HepG2 (cell line): ENCODE measurements around the gene KIAA1217. TPM values are rescaled to one million over a fixed set of nuclear protein-coding genes. Genes with fewer than 3 reads are reported as not detected.
A peak's percentile ranks its signal among the peaks of the same experiment; 100 is the strongest.

ENCODE experiments used
- ATAC-seq: fragments of 200-7000 bp; cut with Tn5 transposase; 3 replicates; pipeline ENCODE4 v1.9.1; 2020; ENCODE audit warnings: mild to moderate bottlenecking, moderate library complexity
- BruUV-seq: library from RNA; stranded (reverse); fragments of 400-500 nt; replicated peaks from 2 replicates; lab custom pipeline; 2021; lab: Mats Ljungman, UMichigan
- CTCF ChIA-PET: fragments of 300-600 bp; formaldehyde crosslinking; extraction: SDS; loops from one replicate; lab custom pipeline; 2021; ENCODE audit warnings: low total read pairs, inconsistent platforms, low intra/inter-chr PET ratio; lab: Yijun Ruan, JAX
- POLR2A ChIA-PET: fragments of 350-600 bp; sonication (Branson Sonifier 250); formaldehyde crosslinking; loops from one replicate; lab custom pipeline; 2020; ENCODE audit warnings: antibody characterized with exemption, inconsistent platforms; lab: Yijun Ruan, JAX
- DNase-seq: peaks from one replicate; pipeline ENCODE4 v3.0.0-alpha.2; 2015; ENCODE audit warnings: low spot score
- FAIRE-seq: peaks from 3 replicates; lab custom pipeline; 2011; peaks lifted over from hg19 to GRCh38; lab: Jason Lieb, UNC
- H2AFZ ChIP-seq: one replicate; pipeline ENCODE4 v1.6.1; 2011; ENCODE audit warnings: low read length, inconsistent platforms
- H3K27ac ChIP-seq: fragments of 300-600 bp; 3 replicates; pipeline ENCODE4 v1.8.0; 2011; ENCODE audit warnings: mixed run types, mild to moderate bottlenecking, mixed read lengths, low read length, inconsistent platforms; ENCODE audit not compliant: insufficient read depth; ENCODE audit errors: extremely low read length
- H3K27me3 ChIP-seq, 2 experiments: fragments of 200-600 bp in 1 of 2; 2 replicates in 1 of 2; 3 replicates in 1 of 2; pipeline versions ENCODE4 v1.6.0 to v1.8.0; 2011; ENCODE audit warnings: low read length in 2 of 2, mild to moderate bottlenecking in 2 of 2, moderate library complexity in 2 of 2, inconsistent platforms in 1 of 2; ENCODE audit not compliant: insufficient read depth in 2 of 2, control insufficient read depth in 1 of 2
- H3K36me3 ChIP-seq, 2 experiments: fragments of 200-600 bp in 1 of 2; replicated peaks in 1 of 2; 2 replicates in 1 of 2; 3 replicates in 1 of 2; pipeline versions ENCODE4 v1.5.1 to v1.8.0; 2011; ENCODE audit warnings: low read length in 2 of 2, inconsistent platforms in 1 of 2; ENCODE audit not compliant: insufficient read depth in 2 of 2, control insufficient read depth in 1 of 2
- H3K4me1 ChIP-seq: 2 replicates; pipeline ENCODE4 v1.5.1; 2012; ENCODE audit warnings: low read length, inconsistent platforms; ENCODE audit not compliant: insufficient read depth
- H3K4me2 ChIP-seq: 2 replicates; pipeline ENCODE4 v1.6.0; 2011; ENCODE audit warnings: low read depth, low read length, inconsistent platforms
- H3K4me3 ChIP-seq, 3 experiments: fragments of 200-600 bp in 1 of 3; sonication (generic), shearing (Covaris generic) in 1 of 3; replicated peaks in 1 of 3; 2 replicates each; pipeline ENCODE4 v1.5.1; 2011 to 2016; ENCODE audit warnings: low read length in 3 of 3, inconsistent platforms in 2 of 3, low read depth in 2 of 3, mild to moderate bottlenecking in 2 of 3, control low read depth in 1 of 3, mixed read lengths in 1 of 3; ENCODE audit not compliant: insufficient read depth in 1 of 3
- H3K79me2 ChIP-seq: one replicate; pipeline ENCODE4 v1.6.1; 2011; ENCODE audit warnings: low read length, inconsistent platforms; ENCODE audit not compliant: insufficient read depth
- H3K9ac ChIP-seq: 2 replicates; pipeline ENCODE4 v1.6.0; 2011; ENCODE audit warnings: mild to moderate bottlenecking, low read depth, low read length, inconsistent platforms; ENCODE audit not compliant: insufficient read depth
- H3K9me3 ChIP-seq: 2 replicates; pipeline ENCODE4 v1.5.1; 2012; ENCODE audit warnings: mild to moderate bottlenecking, low read length
- H4K20me1 ChIP-seq: 2 replicates; pipeline ENCODE4 v1.6.0; 2011; ENCODE audit warnings: inconsistent platforms, mild to moderate bottlenecking, low read length, moderate library complexity; ENCODE audit not compliant: insufficient read depth
- CTCF ChIP-seq: sonication (generic); formaldehyde crosslinking; IDR thresholded peaks from 2 replicates; pipeline ENCODE4 v1.5.0; 2020; ENCODE audit warnings: mild to moderate bottlenecking, missing genetic modification reagents, moderate library complexity
- JDP2 ChIP-seq: sonication (generic); formaldehyde crosslinking; IDR thresholded peaks from 2 replicates; pipeline ENCODE4 v1.8.1; 2022; ENCODE audit warnings: missing genetic modification reagents, borderline replicate concordance
- TCF7L2 ChIP-seq: IDR thresholded peaks from 2 replicates; pipeline ENCODE4 v1.6.1; 2011; ENCODE audit warnings: mild to moderate bottlenecking, low read depth, low read length, moderate library complexity
- ZNF687 ChIP-seq: sonication (generic); formaldehyde crosslinking; IDR thresholded peaks from 2 replicates; pipeline ENCODE4 v1.5.1; 2020; ENCODE audit warnings: mild to moderate bottlenecking, missing genetic modification reagents, moderate library complexity
- WGBS: methylation state at CpG from one replicate; pipeline ENCODE4 v1.1.6; 2017; ENCODE audit warnings: low lambda C conversion rate; 5-methylcytosine and 5-hydroxymethylcytosine counted together
- in situ Hi-C: cut with HindIII; loops from 2 replicates; pipeline ENCODE4 v1.10.0; 2017; ENCODE audit warnings: low pct_unique_long_range_greater_than_20kb; ENCODE audit not compliant: extremely low pct_ligation_motif_present
- intact Hi-C: fragments of 100-400 bp; cut with micrococcal nuclease; formaldehyde crosslinking; loops from one replicate; pipeline ENCODE4 v1.10.0; 2022; ENCODE audit not compliant: unreplicated experiment
- polyA plus RNA-seq, 8 experiments: library from polyadenylated mRNA; depleted of rRNA in 3 of 8; stranded (reverse) in 7 of 8; unstranded in 1 of 8; fragments of >200 nt; fragmentation: Illumina TruSeq in 4 of 8; extraction: Trizol in 4 of 8; gene quantifications; 2 replicates each; pipeline versions ENCODE4 v1.2.1 to v1.2.3, GENCODE V29; 2011 to 2016; ENCODE audit warnings: low read depth in 4 of 8, missing spikeins in 1 of 8, mixed read lengths in 1 of 8; ENCODE audit not compliant: insufficient read depth in 1 of 8
- total RNA-seq, 5 experiments: library from RNA; depleted of rRNA; stranded (reverse); fragments of >200 nt; fragmentation: Illumina TruSeq; extraction: Trizol; gene quantifications; 2 replicates each; pipeline ENCODE4 v1.2.3, GENCODE V29; 2016; ENCODE audit warnings: low read depth in 1 of 5

Gene KIAA1217
- total and polyA plus RNA-seq, 2 of the 13 experiments (the other 11 are each of a cell fraction or from before 2014, with no cell fraction given): 4.6 to 10.9 TPM

- Histone ChIP-seq H3K4me3 (peak overlapping the region in 1 of 3 experiments; percentile 88; a peak in 2 of 6 replicates), H3K36me3 (no peaks in the 10 kb centered on the region), H3K27me3 (no peaks in the 10 kb centered on the region), H4K20me1 (no peaks in the 10 kb centered on the region), H3K79me2 (peaks cover 8% of the 10 kb centered on the region), H3K4me2 (peak overlapping the region; percentile 84), H3K27ac (peak overlapping the region; percentile 90), H3K9ac (peak overlapping the region; percentile 79), H2AFZ (no peak overlapping the region), H3K4me1 (peaks cover 53% of the 10 kb centered on the region), H3K9me3 (no peaks in the 10 kb centered on the region)
- no TSS peak for BruUV-seq
- intact Hi-C loops: loop anchor here (5.0 kb wide), 1 partner anchor 110 kb away; no protein-coding TSS in a partner anchor
- ATAC-seq (peak; percentile 36), FAIRE-seq (no peak), DNase-seq (no peak)
- 5% methylated on average over 3 of the region's 3 CpGs for WGBS
- ChIA-PET CTCF (no interaction called here), POLR2A (interaction anchor here (0.5 to 0.6 kb wide), 2 partner anchors 73 to 1089 kb away, joined by 3 to 4 read pairs; no protein-coding TSS in a partner anchor)
- TF ChIP-seq ZNF687 (CRISPR knock-in tag): 0 out of 2 replicates have a peak, but pooled peaks have one; percentile 10
- TF ChIP-seq CTCF (CRISPR knock-in tag): 0 out of 2 replicates have a peak, but pooled peaks have one; percentile 9
- no peak for TF ChIP-seq TCF7L2
- no peak for TF ChIP-seq JDP2
- in situ Hi-C loops: loop anchor here (10.0 kb wide), 1 partner anchor 348 kb away; no protein-coding TSS in a partner anchor
Measured at GRCh38 chr10:24206926-24207325, 2.0 kb upstream of the KIAA1217 start.
